Smooth muscle cell (in vitro differentiated cells): ENCODE data around the gene BBC3. TPM values are rescaled to one million over a fixed set of nuclear protein-coding genes. Genes with fewer than 3 reads are reported as not detected.

ENCODE experiments used
- DNase-seq: peaks from one replicate; lab custom pipeline; 2025; ENCODE audit not compliant: unreplicated experiment; lab: John Stamatoyannopoulos, UW
- H2AFZ ChIP-seq: fragments of 200-600 bp; sonication (generic); 2 replicates; pipeline ENCODE4 v1.6.0; 2016; ENCODE audit warnings: antibody characterized with exemption, low read depth, mild to moderate bottlenecking
- H3F3A ChIP-seq: fragments of 200-600 bp; sonication (generic); 2 replicates; pipeline ENCODE4 v1.6.0; 2017; ENCODE audit warnings: antibody characterized with exemption, low read depth
- H3K27ac ChIP-seq: fragments of 200-600 bp; sonication (generic); 2 replicates; pipeline ENCODE4 v1.5.1; 2016; ENCODE audit warnings: low read depth, mild to moderate bottlenecking
- H3K27me3 ChIP-seq: fragments of 200-600 bp; sonication (generic); 2 replicates; pipeline ENCODE4 v1.6.1; 2016; ENCODE audit warnings: low read depth, mild to moderate bottlenecking
- H3K36me3 ChIP-seq: fragments of 200-600 bp; sonication (generic); 2 replicates; pipeline ENCODE4 v1.5.1; 2016; ENCODE audit warnings: low read depth
- H3K4me1 ChIP-seq: fragments of 200-600 bp; sonication (generic); 2 replicates; pipeline ENCODE4 v1.5.1; 2016; ENCODE audit warnings: low read depth
- H3K4me2 ChIP-seq: fragments of 200-600 bp; sonication (generic); 2 replicates; pipeline ENCODE4 v1.6.0; 2016; ENCODE audit warnings: mild to moderate bottlenecking
- H3K4me3 ChIP-seq: fragments of 200-600 bp; sonication (generic); 2 replicates; pipeline ENCODE4 v1.5.1; 2016; ENCODE audit warnings: mild to moderate bottlenecking
- H3K79me2 ChIP-seq: fragments of 200-600 bp; sonication (generic); 2 replicates; pipeline ENCODE4 v1.6.0; 2016; ENCODE audit warnings: low read depth, mild to moderate bottlenecking
- H3K9ac ChIP-seq: fragments of 200-600 bp; sonication (generic); 2 replicates; pipeline ENCODE4 v1.6.0; 2016; ENCODE audit warnings: low read depth
- H3K9me3 ChIP-seq: fragments of 200-600 bp; sonication (generic); replicated peaks from 2 replicates; pipeline ENCODE4 v1.5.1; 2016; ENCODE audit warnings: low read depth
- H4K20me1 ChIP-seq: fragments of 200-600 bp; sonication (generic); 2 replicates; pipeline ENCODE4 v1.6.0; 2016; ENCODE audit warnings: low read depth
- WGBS: methylation state at CpG from one replicate; pipeline ENCODE4 v1.1.7; 2016; ENCODE audit warnings: low lambda C conversion rate; 5-methylcytosine and 5-hydroxymethylcytosine counted together
- microRNA counts: library from miRNA; unstranded; fragments of <30 nt; microRNA quantifications from one replicate; lab custom pipeline; 2016
- microRNA-seq: library from miRNA; unstranded; fragments of <30 nt; microRNA quantifications from one replicate; pipeline ENCODE4, GENCODE V29; 2016; ENCODE audit warnings: borderline number of aligned reads
- polyA plus RNA-seq: library from polyadenylated mRNA; unstranded; fragments of >200 nt; fragmentation: Nextera tagmentation; extraction: Ambion mirVana; gene quantifications from 2 replicates; pipeline ENCODE4 v1.2.1, GENCODE V29; 2016
- small RNA-seq: library from RNA; depleted of rRNA; stranded (forward); fragments of <200 nt; gene quantifications from one replicate; pipeline ENCODE3, GENCODE V24; 2014
- total RNA-seq: library from RNA; depleted of rRNA; stranded (reverse); fragments of >200 nt; gene quantifications from 2 replicates; pipeline ENCODE4 v1.2.3, GENCODE V29; 2014
- TF ChIP-seq, protein P1 (sequence below): fragments of 200-600 bp; sonication (generic); IDR thresholded peaks from 2 replicates; pipeline ENCODE4 v1.5.1; 2017; ENCODE audit warnings: borderline replicate concordance, mild to moderate bottlenecking, antibody characterized with exemption; ENCODE audit not compliant: insufficient read depth, poor library complexity, severe bottlenecking

The BBC3 gene
- total and polyA plus RNA-seq, 2 experiments from 2014 or later: 10.2 to 29.9 TPM

DNA sequence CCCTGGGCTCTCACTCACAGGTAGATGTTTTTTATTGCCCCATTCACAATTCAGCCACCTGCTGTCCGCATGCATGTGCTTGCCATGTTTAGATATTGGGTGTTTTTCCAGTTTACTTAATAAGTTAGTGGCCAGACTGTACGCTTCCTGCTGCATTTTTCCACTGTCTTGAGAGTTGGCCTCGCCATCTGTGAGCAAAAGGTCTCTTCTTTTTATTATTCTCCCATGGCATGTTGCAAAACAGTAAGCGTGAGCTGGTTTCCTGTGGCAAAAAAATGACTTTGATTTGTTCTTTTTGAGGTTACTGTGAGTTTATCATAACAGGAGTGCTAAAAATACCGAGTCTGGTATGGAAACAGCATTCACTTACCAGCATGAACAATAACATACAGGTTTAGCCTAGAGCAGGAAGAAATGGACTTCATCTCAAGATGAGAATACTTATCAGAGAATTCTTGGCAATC, 54.3 kb downstream of the BBC3 start:
- no peaks in the 10 kb centered on the region for H3K27me3 ChIP-seq
- H3K4me2 ChIP-seq: no peak overlapping the region
- H2AFZ ChIP-seq: no peak overlapping the region
- H3K4me3 ChIP-seq: no peak overlapping the region
- peaks cover 6% of the 10 kb centered on the region for H3K36me3 ChIP-seq
- H4K20me1 ChIP-seq: peaks cover 10% of the 10 kb centered on the region
- DNase-seq: no peak
- TF ChIP-seq, protein P1, sequence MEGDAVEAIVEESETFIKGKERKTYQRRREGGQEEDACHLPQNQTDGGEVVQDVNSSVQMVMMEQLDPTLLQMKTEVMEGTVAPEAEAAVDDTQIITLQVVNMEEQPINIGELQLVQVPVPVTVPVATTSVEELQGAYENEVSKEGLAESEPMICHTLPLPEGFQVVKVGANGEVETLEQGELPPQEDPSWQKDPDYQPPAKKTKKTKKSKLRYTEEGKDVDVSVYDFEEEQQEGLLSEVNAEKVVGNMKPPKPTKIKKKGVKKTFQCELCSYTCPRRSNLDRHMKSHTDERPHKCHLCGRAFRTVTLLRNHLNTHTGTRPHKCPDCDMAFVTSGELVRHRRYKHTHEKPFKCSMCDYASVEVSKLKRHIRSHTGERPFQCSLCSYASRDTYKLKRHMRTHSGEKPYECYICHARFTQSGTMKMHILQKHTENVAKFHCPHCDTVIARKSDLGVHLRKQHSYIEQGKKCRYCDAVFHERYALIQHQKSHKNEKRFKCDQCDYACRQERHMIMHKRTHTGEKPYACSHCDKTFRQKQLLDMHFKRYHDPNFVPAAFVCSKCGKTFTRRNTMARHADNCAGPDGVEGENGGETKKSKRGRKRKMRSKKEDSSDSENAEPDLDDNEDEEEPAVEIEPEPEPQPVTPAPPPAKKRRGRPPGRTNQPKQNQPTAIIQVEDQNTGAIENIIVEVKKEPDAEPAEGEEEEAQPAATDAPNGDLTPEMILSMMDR: no peak
- H3K27ac ChIP-seq: no peak overlapping the region
- no peaks in the 10 kb centered on the region for H3F3A ChIP-seq
- peaks cover 5% of the 10 kb centered on the region for H3K79me2 ChIP-seq
- H3K9ac ChIP-seq: no peak overlapping the region
- H3K4me1 ChIP-seq: no peaks in the 10 kb centered on the region
- no peaks in the 10 kb centered on the region for H3K9me3 ChIP-seq
- 88% methylated on average over 5 of the region's 5 CpGs for WGBS

DNA sequence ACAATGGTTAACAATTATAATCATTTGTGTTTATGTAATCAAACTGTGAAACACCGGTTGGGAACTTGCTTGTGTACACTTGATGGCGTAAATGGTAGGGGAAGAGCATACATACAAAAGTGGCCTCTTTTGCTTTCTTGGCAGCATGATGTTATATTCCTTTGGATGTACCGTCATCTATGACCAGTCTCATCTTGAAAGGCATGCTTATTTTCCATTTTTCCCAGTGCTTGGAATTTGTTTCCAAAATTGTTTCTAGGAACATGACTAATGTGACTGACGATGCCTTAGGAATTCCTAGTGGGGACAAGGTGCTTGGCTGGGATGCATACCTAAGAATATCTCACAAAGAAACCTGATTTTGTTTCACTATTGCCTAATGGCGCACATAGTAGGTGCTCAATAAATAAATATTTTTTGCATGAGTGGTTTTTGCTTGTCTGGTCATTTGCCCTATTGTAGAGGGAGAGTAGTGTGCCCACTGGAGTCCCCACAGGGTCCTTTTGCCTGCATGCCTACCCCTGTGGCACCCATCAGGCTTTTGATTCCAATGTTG, 54.9 kb downstream of the BBC3 start:
- Histone ChIP-seq H3K9me3 (no peaks in the 10 kb centered on the region), H2AFZ (no peak overlapping the region), H3K27ac (no peak overlapping the region), H3K4me2 (no peak overlapping the region), H3K4me3 (no peak overlapping the region), H3K4me1 (no peaks in the 10 kb centered on the region), H3K36me3 (peaks cover 6% of the 10 kb centered on the region), H3K27me3 (no peaks in the 10 kb centered on the region), H3K9ac (no peak overlapping the region), H3K79me2 (peaks cover 5% of the 10 kb centered on the region), H4K20me1 (peaks cover 10% of the 10 kb centered on the region), H3F3A (no peaks in the 10 kb centered on the region)
- TF ChIP-seq, protein P1: no peak
- 91% methylated on average over 5 of the region's 5 CpGs for WGBS
- DNase-seq: no peak

DNA sequence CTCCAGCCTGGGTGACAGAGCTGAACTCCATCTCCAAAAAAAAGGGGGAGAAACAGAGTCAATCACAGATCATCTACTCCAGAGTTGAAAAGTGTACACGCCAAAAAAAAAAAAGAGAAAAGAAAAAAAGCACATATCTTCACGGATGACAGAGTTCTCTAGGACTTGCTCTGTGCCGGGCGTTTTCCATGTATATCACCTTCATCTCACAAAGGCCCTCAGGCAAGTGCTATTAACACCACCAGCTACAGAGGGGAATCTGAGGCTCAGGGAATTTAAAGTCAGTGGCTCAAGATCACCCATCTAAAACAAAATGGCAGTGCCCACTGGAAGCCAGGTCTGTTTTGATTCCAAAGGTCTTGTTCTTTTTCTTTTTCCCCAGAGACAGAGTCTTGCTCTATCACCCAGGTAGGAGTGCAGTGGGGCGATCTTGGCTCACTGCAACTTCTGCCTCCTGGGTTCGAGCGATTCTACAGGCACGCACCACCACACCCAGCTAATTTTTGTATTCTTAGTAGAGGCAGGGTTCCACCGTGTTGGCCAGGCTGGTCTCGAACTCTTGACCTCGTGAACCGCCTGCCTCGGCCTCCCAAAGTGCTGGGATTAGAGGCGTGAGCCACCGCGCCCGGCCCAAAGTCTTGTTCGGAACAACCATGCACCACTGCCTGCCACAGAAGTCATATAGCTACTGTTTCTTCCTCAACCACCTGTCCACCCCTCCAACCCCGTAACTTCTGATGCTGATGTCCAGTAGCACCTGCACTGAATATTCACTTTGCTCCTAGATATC, 58.1 kb downstream of the BBC3 start:
- peaks cover 6% of the 10 kb centered on the region for H4K20me1 ChIP-seq
- no peaks in the 10 kb centered on the region for H3K27me3 ChIP-seq
- H3K4me3 ChIP-seq: no peak overlapping the region
- 96% methylated on average over 19 of the region's 19 CpGs for WGBS
- peaks cover 5% of the 10 kb centered on the region for H3K79me2 ChIP-seq
- no peak overlapping the region for H2AFZ ChIP-seq
- no peak for DNase-seq
- H3K9me3 ChIP-seq: no peaks in the 10 kb centered on the region
- H3K4me1 ChIP-seq: no peaks in the 10 kb centered on the region
- H3K9ac ChIP-seq: no peak overlapping the region
- TF ChIP-seq, protein P1: no peak
- no peak overlapping the region for H3K27ac ChIP-seq
- no peak overlapping the region for H3K4me2 ChIP-seq
- H3K36me3 ChIP-seq: peaks cover 5% of the 10 kb centered on the region
- H3F3A ChIP-seq: no peaks in the 10 kb centered on the region

MicroRNA genes within 50 kb of the gene (microRNA counts, 767-probe panel; counts per million panel counts)
- microRNA hsa-miR-3190-5p (lab: Ali Mortazavi, UCI): 183 counts per million

Small RNAs within 50 kb of the gene (microRNA-seq; reads per million reads assigned to microRNA genes)
- not detected for gene MIR3190
- not detected for gene MIR3191

Small RNAs within 50 kb of the gene (small RNA-seq; reads per million reads assigned to genes)
- not detected for gene MIR3190

Other genes starting within 250 kb of the BBC3 start
- 0.49 and 0.76 TPM in 2 replicates for gene NPAS1, start 211.4 kb downstream of the BBC3 start, total RNA-seq
- 3.7 and 4.7 TPM in 2 replicates for gene NPAS1, start 211.4 kb downstream of the BBC3 start, polyA plus RNA-seq
- gene TMEM160, start 182.6 kb downstream of the BBC3 start, total RNA-seq: 21.5 and 61.5 TPM in 2 replicates
- gene TMEM160, start 182.6 kb downstream of the BBC3 start, polyA plus RNA-seq: 92.2 and 94.4 TPM in 2 replicates
- 6.6 and 9.3 TPM in 2 replicates for gene ZC3H4, start 117.4 kb downstream of the BBC3 start, total RNA-seq
- gene ZC3H4, start 117.4 kb downstream of the BBC3 start, polyA plus RNA-seq: 1.9 and 3.5 TPM in 2 replicates
- 65.9 and 67.4 TPM in 2 replicates for gene SAE1, start 100.4 kb downstream of the BBC3 start, total RNA-seq
- gene SAE1, start 100.4 kb downstream of the BBC3 start, polyA plus RNA-seq: 70.8 and 89.4 TPM in 2 replicates
- gene CCDC9, start 25.3 kb upstream of the BBC3 start, total RNA-seq: 4.7 and 6.4 TPM in 2 replicates
- 12.7 and 29.5 TPM in 2 replicates for gene CCDC9, start 25.3 kb upstream of the BBC3 start, polyA plus RNA-seq
- 7.2 and 8.0 TPM in 2 replicates for gene INAFM1, start 43.7 kb upstream of the BBC3 start, total RNA-seq
- gene INAFM1, start 43.7 kb upstream of the BBC3 start, polyA plus RNA-seq: 29.7 and 31.5 TPM in 2 replicates
- 0.49 and 1.6 TPM in 2 replicates for gene C5AR1, start 78.7 kb upstream of the BBC3 start, total RNA-seq
- gene C5AR1, start 78.7 kb upstream of the BBC3 start, polyA plus RNA-seq: 0.48 and 1.1 TPM in 2 replicates
- 0.09 and 0.49 TPM in 2 replicates for gene C5AR2, start 101.0 kb upstream of the BBC3 start, total RNA-seq
- not detected in 2 replicates for gene C5AR2, start 101.0 kb upstream of the BBC3 start, polyA plus RNA-seq
- 7.1 and 9.8 TPM in 2 replicates for gene DHX34, start 118.1 kb upstream of the BBC3 start, total RNA-seq
- gene DHX34, start 118.1 kb upstream of the BBC3 start, polyA plus RNA-seq: 9.7 and 9.8 TPM in 2 replicates
- 49.7 and 59.0 TPM in 2 replicates for gene MEIS3, start 188.3 kb upstream of the BBC3 start, total RNA-seq
- gene MEIS3, start 188.3 kb upstream of the BBC3 start, polyA plus RNA-seq: 111 and 141 TPM in 2 replicates
- gene SLC8A2, start 240.7 kb upstream of the BBC3 start, total RNA-seq: 0.22 and 0.31 TPM in 2 replicates
- 0.50 and 0.62 TPM in 2 replicates for gene SLC8A2, start 240.7 kb upstream of the BBC3 start, polyA plus RNA-seq